ENCODE results near the gene XPR1.

The XPR1 gene

DNA sequence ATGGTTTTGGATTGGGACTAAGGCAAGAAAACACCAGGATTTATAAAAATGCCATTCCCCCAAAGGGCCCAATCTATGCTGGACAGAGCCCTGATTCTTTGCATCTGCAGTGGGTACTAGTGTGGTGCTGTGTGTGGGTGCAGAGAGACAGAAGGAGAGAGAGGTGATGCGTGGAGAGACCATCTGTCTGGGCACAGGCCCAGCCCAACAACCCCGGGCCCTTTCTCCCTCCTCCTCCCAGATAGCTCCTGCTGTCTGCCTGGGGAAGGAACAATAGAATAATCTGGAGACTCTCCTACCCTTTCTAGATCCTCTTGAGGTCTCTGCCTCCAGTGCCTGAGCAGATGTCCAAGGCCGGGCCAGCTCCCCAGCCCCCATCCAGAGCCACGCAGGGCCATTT lies 296.0 kb downstream of the XPR1 start:
- TF ChIP-seq, protein P1, sequence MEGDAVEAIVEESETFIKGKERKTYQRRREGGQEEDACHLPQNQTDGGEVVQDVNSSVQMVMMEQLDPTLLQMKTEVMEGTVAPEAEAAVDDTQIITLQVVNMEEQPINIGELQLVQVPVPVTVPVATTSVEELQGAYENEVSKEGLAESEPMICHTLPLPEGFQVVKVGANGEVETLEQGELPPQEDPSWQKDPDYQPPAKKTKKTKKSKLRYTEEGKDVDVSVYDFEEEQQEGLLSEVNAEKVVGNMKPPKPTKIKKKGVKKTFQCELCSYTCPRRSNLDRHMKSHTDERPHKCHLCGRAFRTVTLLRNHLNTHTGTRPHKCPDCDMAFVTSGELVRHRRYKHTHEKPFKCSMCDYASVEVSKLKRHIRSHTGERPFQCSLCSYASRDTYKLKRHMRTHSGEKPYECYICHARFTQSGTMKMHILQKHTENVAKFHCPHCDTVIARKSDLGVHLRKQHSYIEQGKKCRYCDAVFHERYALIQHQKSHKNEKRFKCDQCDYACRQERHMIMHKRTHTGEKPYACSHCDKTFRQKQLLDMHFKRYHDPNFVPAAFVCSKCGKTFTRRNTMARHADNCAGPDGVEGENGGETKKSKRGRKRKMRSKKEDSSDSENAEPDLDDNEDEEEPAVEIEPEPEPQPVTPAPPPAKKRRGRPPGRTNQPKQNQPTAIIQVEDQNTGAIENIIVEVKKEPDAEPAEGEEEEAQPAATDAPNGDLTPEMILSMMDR (IDR thresholded peaks at IDR 0.05; ENCODE audit: insufficient read depth, missing control alignments), result no peak
- FAIRE-seq (peak; percentile 84), DNase-seq (ENCODE audit: insufficient read length, low spot score) (peak; percentile 94)

- TF ChIP-seq, protein P1 (IDR thresholded peaks at IDR 0.05; ENCODE audit: insufficient read depth, missing control alignments), result no peak
- no peak for DNase-seq (ENCODE audit: insufficient read length, low spot score)
- FAIRE-seq, result peak; percentile 85
These were observed 296.8 kb downstream of the XPR1 start for GRCh38 chr1:180928331-180929230.

DNA sequence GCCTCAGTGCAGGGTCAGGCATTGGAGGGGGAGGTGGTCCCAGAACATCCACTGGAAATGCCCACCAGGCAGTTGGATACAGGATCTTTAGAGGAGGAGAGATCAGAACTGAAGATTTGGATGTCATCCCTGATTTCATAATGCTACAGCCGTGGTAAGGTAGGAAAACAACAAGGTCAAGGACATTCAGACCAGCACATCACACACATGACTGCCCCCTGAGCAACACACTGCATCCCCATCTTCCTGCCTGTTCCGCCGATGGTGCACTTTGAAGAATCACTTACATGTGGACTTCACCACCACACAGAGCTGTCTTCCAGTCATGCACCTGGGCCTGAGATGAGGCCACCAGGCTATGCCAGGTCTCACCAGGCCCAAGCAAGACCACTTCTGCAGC lies 297.6 kb downstream of the XPR1 start:
- TF ChIP-seq, protein P1 (IDR thresholded peaks at IDR 0.05; ENCODE audit: insufficient read depth, missing control alignments), result no peak
- DNase-seq (ENCODE audit: insufficient read length, low spot score) (no peak), FAIRE-seq (no peak)

DNA sequence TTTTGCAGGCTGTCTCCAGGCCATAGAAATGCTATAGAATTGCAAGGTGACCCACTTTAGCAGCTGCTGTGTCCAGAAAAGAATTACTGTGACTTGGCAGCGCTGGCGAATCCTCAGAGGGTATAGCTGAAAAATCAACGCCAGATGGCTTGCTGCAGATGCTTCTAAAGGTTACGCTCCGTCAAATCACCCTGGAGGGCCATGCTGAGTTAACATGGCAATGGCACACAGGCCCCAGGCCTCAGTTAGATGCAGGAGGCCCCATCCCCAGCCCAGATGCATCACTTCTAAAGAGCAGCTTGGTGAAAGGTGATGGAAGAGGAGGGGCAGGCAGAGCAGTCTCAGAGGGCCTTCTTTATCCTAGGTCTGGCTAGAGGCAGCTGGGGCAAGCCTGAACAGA lies 298.9 kb downstream of the XPR1 start:
- FAIRE-seq, result peak; percentile 48

GRCh38 chr1:180931529-180931928 lies 299.7 kb downstream of the XPR1 start:
- TF ChIP-seq, protein P1 (IDR thresholded peaks at IDR 0.05; ENCODE audit: insufficient read depth, missing control alignments), result no peak
- DNase-seq (ENCODE audit: insufficient read length, low spot score) (no peak), FAIRE-seq (no peak)

More for the DNA sequence above, 298.9 kb downstream of the XPR1 start:
- no peak for DNase-seq (ENCODE audit: insufficient read length, low spot score)
- TF ChIP-seq, protein P1 (IDR thresholded peaks at IDR 0.05; ENCODE audit: insufficient read depth, missing control alignments), result no peak

DNA sequence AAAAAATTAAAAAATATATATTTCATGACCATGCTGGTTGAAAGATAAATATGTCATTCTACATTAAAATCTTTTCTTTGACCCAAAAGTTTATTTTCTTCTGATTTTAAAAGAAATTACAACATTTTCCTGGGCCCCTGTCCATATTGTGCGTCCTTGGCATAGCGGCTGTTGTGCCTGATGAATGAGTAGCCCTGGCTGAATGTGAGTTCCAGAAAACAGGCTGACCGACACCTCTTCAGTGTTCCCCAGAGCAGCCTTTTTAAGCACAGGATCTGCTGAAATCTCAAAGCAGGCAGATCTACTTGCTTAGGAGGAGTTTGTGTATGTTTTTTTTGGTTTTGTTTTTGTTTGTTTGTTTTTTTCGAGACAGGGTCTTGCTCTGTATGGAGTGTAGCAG lies 300.6 kb downstream of the XPR1 start:
- FAIRE-seq, result no peak
- no peak for DNase-seq (ENCODE audit: insufficient read length, low spot score)
- TF ChIP-seq, protein P1 (IDR thresholded peaks at IDR 0.05; ENCODE audit: insufficient read depth, missing control alignments), result no peak

- no peak for DNase-seq (ENCODE audit: insufficient read length, low spot score)
- FAIRE-seq, result no peak
- TF ChIP-seq, protein P1 (IDR thresholded peaks at IDR 0.05; ENCODE audit: insufficient read depth, missing control alignments), result no peak
These were observed 301.3 kb downstream of the XPR1 start for GRCh38 chr1:180933141-180933540.

Data from D721Med (cell line).